ENCODE data around the gene HPN. TPM values are rescaled to one million over a fixed set of nuclear protein-coding genes. Genes with fewer than 3 reads are reported as not detected.

HPN gene
- total and polyA plus RNA-seq, 10 donors = 0.86 to 4.3 (median 2.2) TPM

DNA sequence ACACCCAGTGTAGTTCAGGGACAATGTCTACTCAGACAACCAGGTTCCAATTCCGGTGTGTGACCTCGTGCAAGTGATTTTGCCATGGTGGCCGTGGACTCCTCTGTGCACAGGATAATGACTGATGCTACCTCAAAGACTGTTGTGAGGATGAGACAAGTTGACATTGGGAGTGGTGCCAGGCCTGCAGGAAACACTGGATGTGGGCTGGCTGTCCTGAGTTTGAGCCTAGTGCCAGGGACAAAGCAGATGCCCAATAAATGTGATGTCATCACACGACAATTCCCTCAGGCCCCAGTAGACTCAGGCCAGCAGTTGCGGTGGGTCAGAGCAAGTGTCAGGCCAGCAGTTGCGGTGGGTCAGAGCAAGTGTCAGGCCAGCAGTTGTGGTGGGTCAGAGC, 17.4 kb upstream of the HPN start:
- WGBS, 5 donors = 70 to 89% (median 80%) methylated on average over 6 of the region's 6 CpGs
- TF ChIP-seq, protein P1, sequence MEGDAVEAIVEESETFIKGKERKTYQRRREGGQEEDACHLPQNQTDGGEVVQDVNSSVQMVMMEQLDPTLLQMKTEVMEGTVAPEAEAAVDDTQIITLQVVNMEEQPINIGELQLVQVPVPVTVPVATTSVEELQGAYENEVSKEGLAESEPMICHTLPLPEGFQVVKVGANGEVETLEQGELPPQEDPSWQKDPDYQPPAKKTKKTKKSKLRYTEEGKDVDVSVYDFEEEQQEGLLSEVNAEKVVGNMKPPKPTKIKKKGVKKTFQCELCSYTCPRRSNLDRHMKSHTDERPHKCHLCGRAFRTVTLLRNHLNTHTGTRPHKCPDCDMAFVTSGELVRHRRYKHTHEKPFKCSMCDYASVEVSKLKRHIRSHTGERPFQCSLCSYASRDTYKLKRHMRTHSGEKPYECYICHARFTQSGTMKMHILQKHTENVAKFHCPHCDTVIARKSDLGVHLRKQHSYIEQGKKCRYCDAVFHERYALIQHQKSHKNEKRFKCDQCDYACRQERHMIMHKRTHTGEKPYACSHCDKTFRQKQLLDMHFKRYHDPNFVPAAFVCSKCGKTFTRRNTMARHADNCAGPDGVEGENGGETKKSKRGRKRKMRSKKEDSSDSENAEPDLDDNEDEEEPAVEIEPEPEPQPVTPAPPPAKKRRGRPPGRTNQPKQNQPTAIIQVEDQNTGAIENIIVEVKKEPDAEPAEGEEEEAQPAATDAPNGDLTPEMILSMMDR (IDR thresholded peaks at IDR 0.05 in 8 of 11, conservative IDR thresholded peaks at IDR 0.05 in 3 of 11) = no peak
- TF ChIP-seq POLR2A (IDR thresholded peaks at IDR 0.05) (no peak), POLR2AphosphoS5 (IDR thresholded peaks at IDR 0.05) (peak in 2 of 3 donors; percentile 34 to 51)
- Histone ChIP-seq H3K9me3 (no peaks in the 10 kb centered on the region), H3K36me3 (peaks cover 4 to 94% (median 90%) of the 10 kb centered on the region in 6 donors), H3K4me1 (peaks cover 0 to 37% (median 15%) of the 10 kb centered on the region in 6 donors), H3K27me3 (replicated peaks in 1 of 7) (peaks cover 0 to 3% (median 0%) of the 10 kb centered on the region in 7 donors), H3K4me3 (no peak overlapping the region), H3K27ac (peak overlapping the region in 5 of 8 donors; percentile 3 to 55 (median 22))
- DNase-seq = no peak
- intact Hi-C loops (cut with DNase I; ENCODE audit: low total_unique reads) = no loop called here

DNA sequence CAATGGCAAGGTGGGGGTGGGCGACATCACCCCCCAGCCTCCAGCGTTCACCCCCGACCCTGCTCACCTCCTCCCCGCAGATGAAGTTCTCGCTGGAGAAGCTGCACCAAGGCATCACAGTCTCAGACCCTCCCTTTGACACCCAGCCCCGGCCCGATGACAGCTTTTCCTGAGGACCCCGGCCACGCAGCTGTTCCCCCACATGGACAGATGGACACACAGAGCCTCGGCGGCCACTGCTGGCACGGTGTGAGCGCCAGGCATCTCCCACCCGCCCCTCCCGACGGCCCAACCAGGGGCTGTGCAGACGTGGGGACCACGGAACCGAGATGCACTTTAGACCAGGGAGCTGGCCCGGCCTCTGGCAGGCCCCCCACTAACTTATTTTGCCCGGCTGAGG, 15.6 kb upstream of the HPN start:
- TF ChIP-seq, protein P1 (IDR thresholded peaks at IDR 0.05 in 8 of 11, conservative IDR thresholded peaks at IDR 0.05 in 3 of 11) = no peak
- TF ChIP-seq POLR2AphosphoS5 (IDR thresholded peaks at IDR 0.05) = peak in 1 of 3 donors; percentile 54
- Histone ChIP-seq H3K9me3 (no peaks in the 10 kb centered on the region), H3K27me3 (replicated peaks in 1 of 7) (peaks cover 0 to 21% (median 7%) of the 10 kb centered on the region in 7 donors), H3K4me3 (no peak overlapping the region), H3K4me1 (peaks cover 0 to 53% (median 24%) of the 10 kb centered on the region in 6 donors), H3K36me3 (peaks cover 4 to 75% (median 71%) of the 10 kb centered on the region in 6 donors), H3K27ac (no peak overlapping the region)
- intact Hi-C loops (cut with DNase I; ENCODE audit: low total_unique reads) = no loop called here
- no peak for DNase-seq
- 91 to 98% (median 95%) methylated on average over 12 to 21 of the region's 21 CpGs for WGBS, 5 donors

DNA sequence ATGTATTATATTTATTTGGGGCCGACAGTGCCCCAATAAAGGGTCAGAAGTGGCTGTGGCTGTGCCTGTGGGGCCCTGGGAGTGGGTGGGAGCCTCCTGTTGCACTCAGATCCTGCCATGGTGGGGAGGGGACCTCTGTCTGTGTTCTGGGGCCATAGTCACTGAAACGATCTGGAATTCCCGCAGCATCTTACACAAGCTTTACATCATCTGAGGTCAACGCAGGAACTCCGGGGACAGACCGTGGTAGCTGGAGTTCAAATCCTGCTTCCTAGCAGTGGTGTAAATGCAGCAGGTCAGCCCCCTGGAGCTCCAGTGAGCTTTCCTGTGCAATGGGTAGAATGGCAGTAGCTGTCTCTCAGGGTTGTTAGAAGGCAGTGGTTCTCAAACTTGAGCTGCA, 15.1 kb upstream of the HPN start:
- Histone ChIP-seq H3K36me3 (peaks cover 4 to 71% (median 66%) of the 10 kb centered on the region in 6 donors), H3K27me3 (replicated peaks in 1 of 7) (peaks cover 0 to 25% (median 7%) of the 10 kb centered on the region in 7 donors), H3K27ac (no peak overlapping the region), H3K4me3 (no peak overlapping the region), H3K4me1 (peaks cover 0 to 57% (median 28%) of the 10 kb centered on the region in 6 donors), H3K9me3 (no peaks in the 10 kb centered on the region)
- intact Hi-C loops (cut with DNase I; ENCODE audit: low total_unique reads) = no loop called here
- no peak for DNase-seq
- WGBS, 5 donors = 71 to 89% (median 85%) methylated on average over 6 of the region's 6 CpGs
- TF ChIP-seq POLR2A (IDR thresholded peaks at IDR 0.05) (no peak), POLR2AphosphoS5 (IDR thresholded peaks at IDR 0.05) (no peak)
- TF ChIP-seq, protein P1 (IDR thresholded peaks at IDR 0.05 in 8 of 11, conservative IDR thresholded peaks at IDR 0.05 in 3 of 11) = no peak

DNA sequence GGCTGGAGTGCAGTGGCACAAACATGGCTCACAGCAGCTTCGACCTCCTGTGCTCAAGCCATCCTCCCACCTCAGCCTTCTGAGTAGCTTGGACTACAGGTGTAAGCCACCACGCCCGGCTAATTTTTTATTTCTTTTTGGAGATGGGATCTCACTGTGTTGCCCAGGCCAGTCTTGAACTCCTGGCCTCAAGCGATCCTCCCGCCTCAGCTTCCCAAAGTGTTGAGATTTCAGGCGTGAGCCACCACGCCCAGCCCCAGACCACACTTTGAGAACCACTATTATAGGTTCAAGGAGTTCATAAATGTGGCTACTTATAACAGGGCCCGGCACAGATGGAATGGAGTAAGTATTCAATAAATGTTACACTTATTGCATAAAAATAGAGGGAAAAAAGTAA, 14.5 kb upstream of the HPN start:
- H3K36me3 ChIP-seq = peaks cover 4 to 65% (median 61%) of the 10 kb centered on the region in 6 donors
- peaks cover 0 to 31% (median 7%) of the 10 kb centered on the region in 7 donors for H3K27me3 ChIP-seq (replicated peaks in 1 of 7)
- H3K27ac ChIP-seq = no peak overlapping the region
- TF ChIP-seq POLR2A (IDR thresholded peaks at IDR 0.05) = no peak
- TF ChIP-seq, protein P1 (IDR thresholded peaks at IDR 0.05 in 8 of 11, conservative IDR thresholded peaks at IDR 0.05 in 3 of 11) = no peak
- TF ChIP-seq POLR2AphosphoS5 (IDR thresholded peaks at IDR 0.05) = no peak
- no peak overlapping the region for H3K4me3 ChIP-seq
- no peaks in the 10 kb centered on the region for H3K9me3 ChIP-seq
- whole genome bisulfite sequencing, 5 donors = 88 to 93% (median 92%) methylated on average over 8 of the region's 8 CpGs
- H3K4me1 ChIP-seq = peaks cover 0 to 57% (median 31%) of the 10 kb centered on the region in 6 donors
- intact Hi-C loops (cut with DNase I; ENCODE audit: low total_unique reads) = no loop called here
- no peak for DNase-seq
